A549 (cell line): ENCODE results near the gene MOSPD3. TPM values are rescaled to one million over a fixed set of nuclear protein-coding genes. Genes with fewer than 3 reads are reported as not detected.

Experiments used
- ATAC-seq, 2 experiments: fragments of 200-7000 bp in 1 of 2; fragments of >200 bp in 1 of 2; cut with Nextera tagmentation in 1 of 2; cut with Tn5 transposase in 1 of 2; 3 replicates each; pipeline versions ENCODE4 v1.8.0 to v1.9.1; 2018 to 2020; ENCODE audit warnings: mild to moderate bottlenecking in 1 of 2, moderate library complexity in 1 of 2
- CTCF ChIA-PET: fragments of 300-600 bp; sonication (Branson Sonifier 250); formaldehyde crosslinking; extraction: SDS; loops from one replicate; lab custom pipeline; 2021; ENCODE audit warnings: antibody characterized with exemption, inconsistent platforms; lab: Yijun Ruan, JAX
- POLR2A ChIA-PET: fragments of 350-600 bp; formaldehyde crosslinking; extraction: SDS; loops from one replicate; lab custom pipeline; 2021; ENCODE audit warnings: antibody characterized with exemption, inconsistent platforms; lab: Yijun Ruan, JAX
- DNase-seq, 2 experiments: peaks; one replicate each; pipeline versions ENCODE4 v3.0.0 to v3.0.0-alpha.2; 2011 to 2016; ENCODE audit warnings: low read depth in 1 of 2, low spot score in 1 of 2
- FAIRE-seq: peaks from 2 replicates; lab custom pipeline; 2011; peaks lifted over from hg19 to GRCh38; lab: Jason Lieb, UNC
- H3K27ac ChIP-seq, 2 experiments: fragments of >200 bp; sonication (Bioruptor Twin); formaldehyde crosslinking; 3 replicates each; pipeline ENCODE4 v1.5.1; 2016 to 2017
- H3K4me1 ChIP-seq: fragments of >200 bp; sonication (Bioruptor Twin); formaldehyde crosslinking; 3 replicates; pipeline ENCODE4 v1.6.1; 2016
- H3K4me2 ChIP-seq: fragments of >200 bp; sonication (Bioruptor Twin); formaldehyde crosslinking; 3 replicates; pipeline ENCODE4 v1.6.1; 2016
- H3K4me3 ChIP-seq: fragments of >200 bp; sonication (Bioruptor Twin); formaldehyde crosslinking; 3 replicates; pipeline ENCODE4 v1.5.1; 2016
- H3K9me3 ChIP-seq: fragments of >200 bp; sonication (Bioruptor Twin); formaldehyde crosslinking; 3 replicates; pipeline ENCODE4 v1.6.1; 2016
- BCL3 ChIP-seq: fragments of >200 bp; sonication (Bioruptor Twin); formaldehyde crosslinking; IDR thresholded peaks from 3 replicates; pipeline ENCODE4 v1.6.1; 2016
- BHLHE40 ChIP-seq: IDR thresholded peaks from 2 replicates; pipeline ENCODE4 v1.6.1; 2012; ENCODE audit warnings: low read depth, low read length, inconsistent platforms
- CBX2 ChIP-seq: fragments of 200-600 bp; sonication (generic); IDR thresholded peaks from 2 replicates; pipeline ENCODE4 v1.6.1; 2016; ENCODE audit warnings: low read depth, mild to moderate bottlenecking, borderline replicate concordance
- CHD2 ChIP-seq: fragments of 150-350 bp; IDR thresholded peaks from 2 replicates; pipeline ENCODE4 v1.6.1; 2014; ENCODE audit warnings: low read length; ENCODE audit not compliant: partially characterized antibody
- E2F6 ChIP-seq: IDR thresholded peaks from 2 replicates; pipeline ENCODE4 v1.6.1; 2012; ENCODE audit warnings: low read depth, borderline replicate concordance
- EHF ChIP-seq: fragments of 250-450 bp; sonication (Bioruptor Pico); IDR thresholded peaks from 2 replicates; pipeline ENCODE4 v1.5.0; 2020; ENCODE audit warnings: mild to moderate bottlenecking
- ELK1 ChIP-seq: fragments of 150-350 bp; IDR thresholded peaks from 2 replicates; pipeline ENCODE4 v1.6.1; 2014; ENCODE audit warnings: low read depth, mild to moderate bottlenecking, low read length
- HOXA7 ChIP-seq: fragments of 250-450 bp; sonication (Bioruptor Pico); IDR thresholded peaks from 2 replicates; pipeline ENCODE4 v1.5.0; 2020; ENCODE audit warnings: mild to moderate bottlenecking, moderate library complexity
- HOXB13 ChIP-seq: fragments of 250-450 bp; sonication (Bioruptor Pico); IDR thresholded peaks from 2 replicates; pipeline ENCODE4 v1.5.0; 2020; ENCODE audit warnings: low read depth, mild to moderate bottlenecking, moderate library complexity
- JUNB ChIP-seq: fragments of >200 bp; sonication (Bioruptor Twin); formaldehyde crosslinking; IDR thresholded peaks from 2 replicates; pipeline ENCODE4 v1.6.1; 2016
- KDM1A ChIP-seq: fragments of 200-600 bp; sonication (generic); IDR thresholded peaks from 2 replicates; pipeline ENCODE4 v1.6.1; 2016; ENCODE audit warnings: low read depth, mild to moderate bottlenecking
- KDM5A ChIP-seq: fragments of 200-600 bp; sonication (generic); IDR thresholded peaks from 2 replicates; pipeline ENCODE4 v1.6.1; 2016; ENCODE audit warnings: antibody characterized with exemption, mild to moderate bottlenecking
- MAX ChIP-seq: IDR thresholded peaks from 2 replicates; pipeline ENCODE4 v1.6.1; 2012
- MYC ChIP-seq: IDR thresholded peaks from 2 replicates; pipeline ENCODE4 v1.6.1; 2012; ENCODE audit warnings: mild to moderate bottlenecking, inconsistent platforms, low read length, improper control_type of control experiment, borderline replicate concordance
- POLR2A ChIP-seq: IDR thresholded peaks from 2 replicates; pipeline ENCODE4 v1.6.1; 2012; ENCODE audit warnings: mild to moderate bottlenecking, low read length
- RAD21 ChIP-seq, 2 experiments: fragments of >200 bp in 1 of 2; sonication (Bioruptor Twin) in 1 of 2; formaldehyde crosslinking in 1 of 2; IDR thresholded peaks in 1 of 2; conservative IDR thresholded peaks in 1 of 2; 2 replicates in 1 of 2; 3 replicates in 1 of 2; pipeline ENCODE4 v1.6.1; 2012 to 2018; ENCODE audit warnings: inconsistent platforms in 1 of 2
- RARB ChIP-seq: fragments of 250-450 bp; sonication (Bioruptor Pico); IDR thresholded peaks from 2 replicates; pipeline ENCODE4 v1.8.0; 2021; ENCODE audit warnings: mild to moderate bottlenecking, moderate library complexity
- ZC3H11A ChIP-seq: fragments of 450-650 bp; IDR thresholded peaks from 2 replicates; pipeline ENCODE4 v1.6.1; 2014; ENCODE audit warnings: antibody characterized with exemption, mild to moderate bottlenecking
- ZFP36 ChIP-seq: fragments of 450-650 bp; IDR thresholded peaks from 2 replicates; pipeline ENCODE4 v1.6.1; 2014; ENCODE audit warnings: borderline replicate concordance; ENCODE audit not compliant: partially characterized antibody
- WGBS: methylation state at CpG from one replicate; pipeline ENCODE4 v1.1.6; 2017; ENCODE audit errors: missing lambda C conversion rate; 5-methylcytosine and 5-hydroxymethylcytosine counted together
- polyA plus RNA-seq, 4 experiments: library from polyadenylated mRNA; depleted of rRNA in 3 of 4; stranded (reverse); fragments of >200 nt; fragmentation: RNase III in 1 of 4; extraction: RNeasy Plus Mini Kit Qiagen cat#74134 plus additional on column Dnase treatment in 1 of 4; gene quantifications; 2 replicates in 3 of 4; 3 replicates in 1 of 4; pipeline ENCODE4 v1.2.3, GENCODE V29; 2011 to 2017

MOSPD3 gene
- polyA plus RNA-seq, 2 of the 4 experiments (the other 2 are of a cell fraction), result 6.1 to 14.8 TPM

GRCh38 chr7:100574362-100575205 is 37.8 kb upstream of the MOSPD3 start:
- H3K27ac ChIP-seq, result no peak overlapping the region
- H3K9me3 ChIP-seq, result no peaks in the 10 kb centered on the region
- POLR2A ChIA-PET, result no interaction called here
- H3K4me3 ChIP-seq, result no peak overlapping the region
- WGBS, result 95% methylated on average over 37 of the region's 44 CpGs
- FAIRE-seq (no peak), ATAC-seq (no peak), DNase-seq (no peak)
- H3K4me1 ChIP-seq, result peaks cover 9% of the 10 kb centered on the region; the same call in 1 of the 3 replicates
- TF ChIP-seq CHD2 (no peak), CBX2 (no peak), RAD21 (conservative IDR thresholded peaks at IDR 0.05 in 1 of 2, IDR thresholded peaks at IDR 0.05 in 1 of 2) (no peak), KDM1A (no peak), ZFP36 (no peak), MAX (no peak), E2F6 (no peak), RARB (CRISPR knock-in tag) (no peak), KDM5A (no peak)
- H3K4me2 ChIP-seq, result no peak overlapping the region
- CTCF ChIA-PET, result interaction anchor here (0.6 to 2.9 kb wide), 5 partner anchors 11 to 278 kb away, joined by 3 to 15 read pairs (median 3); partner anchors contain the start of genes POP7 and SLC12A9

- POLR2A ChIA-PET, result no interaction called here
- 86% methylated on average over 14 of the region's 14 CpGs for WGBS
- Histone ChIP-seq H3K4me1 (peaks cover 9% of the 10 kb centered on the region; the same call in 1 of the 3 replicates), H3K9me3 (no peaks in the 10 kb centered on the region), H3K4me3 (no peak overlapping the region), H3K27ac (no peak overlapping the region), H3K4me2 (no peak overlapping the region)
- CTCF ChIA-PET, result interaction anchor here (0.6 to 2.9 kb wide), 2 partner anchors 11 to 110 kb away, joined by 3 to 15 read pairs; no protein-coding TSS in a partner anchor
- DNase-seq, result no peak
- FAIRE-seq, result no peak
- TF ChIP-seq BCL3 (no peak), HOXB13 (CRISPR knock-in tag) (no peak), ZC3H11A (no peak), JUNB (no peak)
- no peak for ATAC-seq
Measured at GRCh38 chr7:100575206-100575631, 37.1 kb upstream of the MOSPD3 start.

GRCh38 chr7:100575746-100576383 is 36.5 kb upstream of the MOSPD3 start:
- no peak overlapping the region for H3K27ac ChIP-seq
- no peak overlapping the region for H3K4me3 ChIP-seq
- H3K4me2 ChIP-seq, result no peak overlapping the region
- peaks cover 9% of the 10 kb centered on the region; the same call in 1 of the 3 replicates for H3K4me1 ChIP-seq
- ChIA-PET CTCF (interaction anchor here (1.6 to 4.2 kb wide), 2 partner anchors 15 to 31 kb away, joined by 4 to 32 read pairs; no protein-coding TSS in a partner anchor), POLR2A (interaction anchor here (2.8 kb wide), 1 partner anchor 10 kb away, joined by 21 read pairs; the partner anchor contains the start of genes FBXO24 and LRCH4)
- 86% methylated on average over 16 of the region's 17 CpGs for WGBS
- TF ChIP-seq RAD21 (conservative IDR thresholded peaks at IDR 0.05 in 1 of 2, IDR thresholded peaks at IDR 0.05 in 1 of 2), result no peak
- TF ChIP-seq KDM1A, result no peak
- TF ChIP-seq POLR2A, result no peak
- no peak for TF ChIP-seq HOXA7 (CRISPR knock-in tag)
- no peak for TF ChIP-seq BHLHE40
- TF ChIP-seq EHF (CRISPR knock-in tag), result no peak
- TF ChIP-seq ELK1, result no peak
- no peak for TF ChIP-seq MYC
- ATAC-seq (no peak), FAIRE-seq (no peak), DNase-seq (no peak)
- no peaks in the 10 kb centered on the region for H3K9me3 ChIP-seq
